Panc1 (cell line): Measurements from ENCODE around the gene TMX4. TPM values are rescaled to one million over a fixed set of nuclear protein-coding genes. Genes with fewer than 3 reads are reported as not detected.

Experiments
- ATAC-seq: fragments of 200-7000 bp; cut with Tn5 transposase; 2 replicates; pipeline ENCODE4 v1.9.1; 2020; ENCODE audit warnings: mild to moderate bottlenecking, moderate library complexity
- BruUV-seq: library from RNA; stranded (reverse); fragments of 400-500 nt; replicated peaks from 2 replicates; lab custom pipeline; 2021; lab: Mats Ljungman, UMichigan
- CTCF ChIA-PET: fragments of 300-600 bp; sonication (Branson Sonifier 250); formaldehyde crosslinking; loops from one replicate; lab custom pipeline; 2022; ENCODE audit warnings: antibody characterized with exemption; lab: Charles Lee
- POLR2A ChIA-PET: fragments of 300-600 bp; sonication (Branson Sonifier 250); formaldehyde crosslinking; loops from one replicate; lab custom pipeline; 2022; ENCODE audit warnings: antibody characterized with exemption; lab: Charles Lee
- DNase-seq: peaks from one replicate; pipeline ENCODE4 v3.0.0-alpha.2; 2010; ENCODE audit warnings: low read depth, low spot score
- H3K27ac ChIP-seq: 2 replicates; pipeline ENCODE4 v1.5.1; 2011; ENCODE audit warnings: mild to moderate bottlenecking, low read length, inconsistent platforms
- H3K27me3 ChIP-seq: fragments of 200-500 bp; sonication (Bioruptor generic); 2 replicates; pipeline ENCODE4 v1.6.0; 2014; ENCODE audit warnings: low read length, inconsistent platforms; ENCODE audit not compliant: control insufficient read depth, insufficient read depth
- H3K36me3 ChIP-seq: fragments of 200-500 bp; sonication (Bioruptor generic); 2 replicates; pipeline ENCODE4 v1.5.1; 2014; ENCODE audit warnings: inconsistent platforms, mild to moderate bottlenecking, low read length, moderate library complexity; ENCODE audit not compliant: control insufficient read depth, insufficient read depth
- H3K4me1 ChIP-seq: 2 replicates; pipeline ENCODE4 v1.5.1; 2011; ENCODE audit warnings: inconsistent platforms, mild to moderate bottlenecking, low read length, moderate library complexity; ENCODE audit not compliant: control insufficient read depth, insufficient read depth
- H3K4me3 ChIP-seq, 2 experiments: 2 replicates each; pipeline ENCODE4 v1.5.1; 2011 to 2012; ENCODE audit warnings: low read depth in 2 of 2, low read length in 2 of 2, mild to moderate bottlenecking in 2 of 2, inconsistent platforms in 1 of 2, moderate library complexity in 1 of 2
- H3K9me3 ChIP-seq: fragments of 200-500 bp; sonication (Bioruptor generic); 2 replicates; pipeline ENCODE4 v1.5.1; 2014; ENCODE audit warnings: low read depth, mild to moderate bottlenecking, inconsistent platforms, low read length, moderate library complexity; ENCODE audit not compliant: control insufficient read depth, insufficient read depth
- POLR2AphosphoS5 ChIP-seq: IDR thresholded peaks from 2 replicates; pipeline ENCODE4 v1.6.1; 2012; ENCODE audit warnings: mild to moderate bottlenecking, low read depth, low read length, moderate library complexity
- SIN3A ChIP-seq: IDR thresholded peaks from 2 replicates; pipeline ENCODE4 v1.6.1; 2012; ENCODE audit warnings: low read depth, mild to moderate bottlenecking, low read length, moderate library complexity, borderline replicate concordance; ENCODE audit not compliant: insufficient read depth
- TCF7L2 ChIP-seq: IDR thresholded peaks from 2 replicates; pipeline ENCODE4 v1.6.1; 2011; ENCODE audit warnings: mild to moderate bottlenecking, low read depth, low read length, inconsistent platforms
- in situ Hi-C: cut with HindIII; loops from 2 replicates; pipeline ENCODE4 v1.10.0; 2016; ENCODE audit warnings: low sequenced_read_pairs, low pct_unique_long_range_greater_than_20kb
- intact Hi-C: fragments of 100-400 bp; cut with micrococcal nuclease; formaldehyde crosslinking; loops from one replicate; pipeline ENCODE4 v1.10.0; 2022; ENCODE audit not compliant: unreplicated experiment
- total RNA-seq: library from RNA; stranded (reverse); gene quantifications from one replicate; pipeline ENCODE4 v1.2.1, GENCODE V29; 2021; ENCODE audit not compliant: unreplicated experiment
- TF ChIP-seq, protein P1 (sequence below): fragments of 450-650 bp; IDR thresholded peaks from 2 replicates; pipeline ENCODE4 v1.5.1; 2017; ENCODE audit warnings: mild to moderate bottlenecking
- TF ChIP-seq, protein P2 (sequence below), 2 experiments: IDR thresholded peaks; 2 replicates each; pipeline ENCODE4 v1.6.1; 2011 to 2012; ENCODE audit warnings: low read depth in 2 of 2, control low read depth in 1 of 2, low read length in 1 of 2, mild to moderate bottlenecking in 1 of 2, moderate library complexity in 1 of 2; ENCODE audit not compliant: insufficient read depth in 1 of 2

The TMX4 gene
- total RNA-seq, 1 experiment from 2014 or later, result 34.6 TPM

DNA sequence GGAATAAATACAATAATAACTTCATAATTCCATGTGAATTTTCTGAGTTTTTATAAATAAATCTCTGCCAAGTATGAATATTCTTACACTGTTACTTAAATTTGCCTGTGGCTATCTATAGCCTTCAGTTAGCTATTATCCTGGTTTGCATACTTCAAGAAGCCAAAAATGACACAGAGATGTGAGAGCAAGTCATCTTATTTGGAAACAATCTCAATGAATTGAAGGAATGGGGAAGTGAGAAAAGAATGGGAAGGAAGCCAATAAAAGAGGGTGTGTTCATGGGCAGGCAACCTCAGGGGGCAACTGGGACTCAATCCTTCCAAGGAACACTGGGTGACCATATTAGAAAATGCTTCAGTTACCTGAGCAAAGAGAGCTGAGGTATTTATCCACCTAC is 89.2 kb downstream of the TMX4 start:
- no peaks in the 10 kb centered on the region for H3K36me3 ChIP-seq
- ATAC-seq (no peak), DNase-seq (no peak)
- ChIA-PET CTCF (no interaction called here), POLR2A (no interaction called here)
- no peaks in the 10 kb centered on the region for H3K4me1 ChIP-seq
- in situ Hi-C loops (no loop called here), intact Hi-C loops (no loop called here)
- no peak overlapping the region for H3K4me3 ChIP-seq
- TF ChIP-seq, protein P1, sequence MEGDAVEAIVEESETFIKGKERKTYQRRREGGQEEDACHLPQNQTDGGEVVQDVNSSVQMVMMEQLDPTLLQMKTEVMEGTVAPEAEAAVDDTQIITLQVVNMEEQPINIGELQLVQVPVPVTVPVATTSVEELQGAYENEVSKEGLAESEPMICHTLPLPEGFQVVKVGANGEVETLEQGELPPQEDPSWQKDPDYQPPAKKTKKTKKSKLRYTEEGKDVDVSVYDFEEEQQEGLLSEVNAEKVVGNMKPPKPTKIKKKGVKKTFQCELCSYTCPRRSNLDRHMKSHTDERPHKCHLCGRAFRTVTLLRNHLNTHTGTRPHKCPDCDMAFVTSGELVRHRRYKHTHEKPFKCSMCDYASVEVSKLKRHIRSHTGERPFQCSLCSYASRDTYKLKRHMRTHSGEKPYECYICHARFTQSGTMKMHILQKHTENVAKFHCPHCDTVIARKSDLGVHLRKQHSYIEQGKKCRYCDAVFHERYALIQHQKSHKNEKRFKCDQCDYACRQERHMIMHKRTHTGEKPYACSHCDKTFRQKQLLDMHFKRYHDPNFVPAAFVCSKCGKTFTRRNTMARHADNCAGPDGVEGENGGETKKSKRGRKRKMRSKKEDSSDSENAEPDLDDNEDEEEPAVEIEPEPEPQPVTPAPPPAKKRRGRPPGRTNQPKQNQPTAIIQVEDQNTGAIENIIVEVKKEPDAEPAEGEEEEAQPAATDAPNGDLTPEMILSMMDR, result no peak
- TF ChIP-seq TCF7L2 (no peak), POLR2AphosphoS5 (no peak), SIN3A (no peak)
- TF ChIP-seq, protein P2, sequence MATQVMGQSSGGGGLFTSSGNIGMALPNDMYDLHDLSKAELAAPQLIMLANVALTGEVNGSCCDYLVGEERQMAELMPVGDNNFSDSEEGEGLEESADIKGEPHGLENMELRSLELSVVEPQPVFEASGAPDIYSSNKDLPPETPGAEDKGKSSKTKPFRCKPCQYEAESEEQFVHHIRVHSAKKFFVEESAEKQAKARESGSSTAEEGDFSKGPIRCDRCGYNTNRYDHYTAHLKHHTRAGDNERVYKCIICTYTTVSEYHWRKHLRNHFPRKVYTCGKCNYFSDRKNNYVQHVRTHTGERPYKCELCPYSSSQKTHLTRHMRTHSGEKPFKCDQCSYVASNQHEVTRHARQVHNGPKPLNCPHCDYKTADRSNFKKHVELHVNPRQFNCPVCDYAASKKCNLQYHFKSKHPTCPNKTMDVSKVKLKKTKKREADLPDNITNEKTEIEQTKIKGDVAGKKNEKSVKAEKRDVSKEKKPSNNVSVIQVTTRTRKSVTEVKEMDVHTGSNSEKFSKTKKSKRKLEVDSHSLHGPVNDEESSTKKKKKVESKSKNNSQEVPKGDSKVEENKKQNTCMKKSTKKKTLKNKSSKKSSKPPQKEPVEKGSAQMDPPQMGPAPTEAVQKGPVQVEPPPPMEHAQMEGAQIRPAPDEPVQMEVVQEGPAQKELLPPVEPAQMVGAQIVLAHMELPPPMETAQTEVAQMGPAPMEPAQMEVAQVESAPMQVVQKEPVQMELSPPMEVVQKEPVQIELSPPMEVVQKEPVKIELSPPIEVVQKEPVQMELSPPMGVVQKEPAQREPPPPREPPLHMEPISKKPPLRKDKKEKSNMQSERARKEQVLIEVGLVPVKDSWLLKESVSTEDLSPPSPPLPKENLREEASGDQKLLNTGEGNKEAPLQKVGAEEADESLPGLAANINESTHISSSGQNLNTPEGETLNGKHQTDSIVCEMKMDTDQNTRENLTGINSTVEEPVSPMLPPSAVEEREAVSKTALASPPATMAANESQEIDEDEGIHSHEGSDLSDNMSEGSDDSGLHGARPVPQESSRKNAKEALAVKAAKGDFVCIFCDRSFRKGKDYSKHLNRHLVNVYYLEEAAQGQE (IDR thresholded peaks at IDR 0.05; ENCODE audit: insufficient read depth in 1 of 2, low read depth in 2 of 2, low read length in 1 of 2), result no peak
- H3K27me3 ChIP-seq, result no peaks in the 10 kb centered on the region
- no TSS peak for BruUV-seq
- H3K9me3 ChIP-seq, result no peaks in the 10 kb centered on the region
- no peak overlapping the region for H3K27ac ChIP-seq

Other genes starting within 250 kb of the TMX4 start
- 0.13 TPM for gene HAO1, start 79.3 kb downstream of the TMX4 start, total RNA-seq
- 0.59 TPM for gene PLCB1, start 112.5 kb upstream of the TMX4 start, total RNA-seq